ENCODE results near the gene ARPC4.
"Not testable (repeated sequence)": the region's sequence is repeated elsewhere in the genome, so short reads cannot be mapped to it uniquely, and the experiment has no call there.

GRCh38 chr3:9848860-9849259 is 56.0 kb downstream of the ARPC4 start:
- peak; percentile 53 for TF ChIP-seq CTCF (conservative IDR thresholded peaks at IDR 0.05; ENCODE audit: low read depth, low read length)
- TF ChIP-seq EZH2 (IDR thresholded peaks at IDR 0.05; ENCODE audit: borderline replicate concordance, low read depth, low read length, poor library complexity, severe bottlenecking), result not testable (repeated sequence)

Measured in A673 (cell line).